Osteoblast (primary cell): ENCODE results near the gene IL9R. TPM values are rescaled to one million over a fixed set of nuclear protein-coding genes. Genes with fewer than 3 reads are reported as not detected.
"Not testable (repeated sequence)": the region's sequence is repeated elsewhere in the genome, so short reads cannot be mapped to it uniquely, and the experiment has no call there.

Experiments used
- DNase-seq: peaks from one replicate; pipeline ENCODE4 v3.0.0; 2011; ENCODE audit warnings: low spot score, mixed read lengths; ENCODE audit not compliant: insufficient read length; ENCODE audit errors: missing footprints
- H2AFZ ChIP-seq: 2 replicates; pipeline ENCODE4 v1.6.0; 2011; ENCODE audit warnings: mild to moderate bottlenecking, low read length
- H3K27ac ChIP-seq: 2 replicates; pipeline ENCODE4 v1.5.1; 2011; ENCODE audit warnings: mild to moderate bottlenecking, low read depth, low read length, moderate library complexity
- H3K27me3 ChIP-seq: 2 replicates; pipeline ENCODE4 v1.6.0; 2012; ENCODE audit warnings: mild to moderate bottlenecking, control low read depth, inconsistent platforms, low read length, moderate library complexity; ENCODE audit not compliant: insufficient read depth
- H3K36me3 ChIP-seq: 2 replicates; pipeline ENCODE4 v1.5.1; 2011; ENCODE audit warnings: mild to moderate bottlenecking, low read length, control low read depth, moderate library complexity; ENCODE audit not compliant: insufficient read depth
- H3K4me1 ChIP-seq: 2 replicates; pipeline ENCODE4 v1.5.1; 2011; ENCODE audit warnings: mild to moderate bottlenecking, low read length, control low read depth, moderate library complexity; ENCODE audit not compliant: insufficient read depth
- H3K4me2 ChIP-seq: 2 replicates; pipeline ENCODE4 v1.6.0; 2011; ENCODE audit warnings: mild to moderate bottlenecking, low read length; ENCODE audit not compliant: insufficient read depth
- H3K4me3 ChIP-seq: fragments of 200-600 bp; sonication (generic); 3 replicates; pipeline ENCODE4 v1.5.1; 2012; ENCODE audit warnings: mild to moderate bottlenecking, low read length, inconsistent platforms; ENCODE audit not compliant: insufficient read depth
- H3K79me2 ChIP-seq: 2 replicates; pipeline ENCODE4 v1.6.0; 2012; ENCODE audit warnings: mild to moderate bottlenecking, low read length, control low read depth, inconsistent platforms; ENCODE audit not compliant: insufficient read depth
- H3K9me3 ChIP-seq: 2 replicates; pipeline ENCODE4 v1.5.1; 2011; ENCODE audit warnings: low read depth, low read length, control low read depth
- H4K20me1 ChIP-seq: 2 replicates; pipeline ENCODE4 v1.6.0; 2012; ENCODE audit warnings: mild to moderate bottlenecking, low read length, control low read depth; ENCODE audit not compliant: insufficient read depth
- CTCF ChIP-seq: IDR thresholded peaks from 2 replicates; pipeline ENCODE4 v1.5.1; 2011; ENCODE audit warnings: mild to moderate bottlenecking, low read depth, low read length, moderate library complexity; ENCODE audit errors: extremely low read depth
- total RNA-seq: library from RNA; depleted of rRNA; stranded (reverse); fragments of >200 nt; gene quantifications from 2 replicates; pipeline ENCODE4 v1.2.3, GENCODE V29; 2012

The IL9R gene
- total RNA-seq, 1 donor = not detected

GRCh38 chrX:155995321-155995875 lies 2.1 kb upstream of the IL9R start:
- no peak for DNase-seq
- Histone ChIP-seq H3K4me2 (no peak overlapping the region), H3K79me2 (no peaks in the 10 kb centered on the region), H3K36me3 (no peaks in the 10 kb centered on the region), H3K4me1 (no peaks in the 10 kb centered on the region), H4K20me1 (no peaks in the 10 kb centered on the region), H2AFZ (no peak overlapping the region), H3K27me3 (no peaks in the 10 kb centered on the region), H3K4me3 (no peak overlapping the region), H3K27ac (no peak overlapping the region), H3K9me3 (no peaks in the 10 kb centered on the region)
- TF ChIP-seq CTCF = no peak

GRCh38 chrX:155998116-155998515 lies 620 bp downstream of the IL9R start:
- no peak overlapping the region for H3K4me2 ChIP-seq
- no peaks in the 10 kb centered on the region for H4K20me1 ChIP-seq
- H3K27ac ChIP-seq = no peak overlapping the region
- peak; percentile 6 for DNase-seq
- no peak for TF ChIP-seq CTCF
- no peaks in the 10 kb centered on the region for H3K4me1 ChIP-seq
- no peaks in the 10 kb centered on the region for H3K36me3 ChIP-seq
- no peaks in the 10 kb centered on the region for H3K79me2 ChIP-seq
- H3K4me3 ChIP-seq = no peak overlapping the region
- no peaks in the 10 kb centered on the region for H3K9me3 ChIP-seq
- no peak overlapping the region for H2AFZ ChIP-seq
- H3K27me3 ChIP-seq = no peaks in the 10 kb centered on the region

- no peaks in the 10 kb centered on the region for H3K79me2 ChIP-seq
- H3K9me3 ChIP-seq = no peaks in the 10 kb centered on the region
- TF ChIP-seq CTCF = no peak
Measured at GRCh38 chrX:155998761-155999510, 1.4 kb downstream of the IL9R start.

GRCh38 chrX:155999751-156000150 lies 2.3 kb downstream of the IL9R start:
- not testable (repeated sequence) for H3K4me1 ChIP-seq, H3K27ac ChIP-seq, DNase-seq, H3K27me3 ChIP-seq, H2AFZ ChIP-seq, H3K9me3 ChIP-seq, H4K20me1 ChIP-seq, H3K4me3 ChIP-seq, H3K79me2 ChIP-seq, H3K4me2 ChIP-seq, H3K36me3 ChIP-seq

More at GRCh38 chrX:155998761-155999510, 1.4 kb downstream of the IL9R start:
- Histone ChIP-seq H3K4me2 (no peak overlapping the region), H3K27ac (no peak overlapping the region), H3K4me3 (no peak overlapping the region), H3K4me1 (no peaks in the 10 kb centered on the region), H3K36me3 (no peaks in the 10 kb centered on the region), H4K20me1 (no peaks in the 10 kb centered on the region), H3K27me3 (no peaks in the 10 kb centered on the region), H2AFZ (no peak overlapping the region)
- DNase-seq = peak; percentile 34
